ENCODE measurements around the gene LIG3.
"Not testable (repeated sequence)": the region's sequence is repeated elsewhere in the genome, so short reads cannot be mapped to it uniquely, and the experiment has no call there.

DNA sequence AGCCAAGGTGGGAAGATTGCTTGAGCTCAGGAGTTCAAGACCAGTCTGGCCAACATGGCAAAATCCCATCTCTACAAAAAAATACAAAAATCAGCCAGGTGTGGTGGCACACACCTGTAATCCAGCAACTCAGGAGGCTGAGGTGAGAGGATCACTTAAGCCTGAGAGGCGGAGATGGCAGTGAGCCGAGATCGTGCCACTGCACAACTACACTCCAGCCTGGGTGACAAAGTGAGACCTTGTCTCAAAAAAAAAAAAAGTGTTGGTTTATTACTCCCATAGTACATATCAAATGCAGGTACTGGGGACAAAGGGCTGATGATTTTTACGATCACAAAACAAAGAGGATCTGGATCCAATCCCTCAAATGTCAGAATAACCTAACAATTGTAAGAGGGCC, 47.8 kb downstream of the LIG3 start:
- not testable (repeated sequence) for TF ChIP-seq PPARA (CRISPR knock-in tag; IDR thresholded peaks at IDR 0.05; ENCODE audit: borderline replicate concordance); ZFP3 (CRISPR knock-in tag; IDR thresholded peaks at IDR 0.05); ESRRG (CRISPR knock-in tag; IDR thresholded peaks at IDR 0.05); ZC3H10 (CRISPR knock-in tag; IDR thresholded peaks at IDR 0.05); ZNF70 (CRISPR knock-in tag; IDR thresholded peaks at IDR 0.05); SNAI2 (CRISPR knock-in tag; IDR thresholded peaks at IDR 0.05)
- TF ChIP-seq, protein P1, sequence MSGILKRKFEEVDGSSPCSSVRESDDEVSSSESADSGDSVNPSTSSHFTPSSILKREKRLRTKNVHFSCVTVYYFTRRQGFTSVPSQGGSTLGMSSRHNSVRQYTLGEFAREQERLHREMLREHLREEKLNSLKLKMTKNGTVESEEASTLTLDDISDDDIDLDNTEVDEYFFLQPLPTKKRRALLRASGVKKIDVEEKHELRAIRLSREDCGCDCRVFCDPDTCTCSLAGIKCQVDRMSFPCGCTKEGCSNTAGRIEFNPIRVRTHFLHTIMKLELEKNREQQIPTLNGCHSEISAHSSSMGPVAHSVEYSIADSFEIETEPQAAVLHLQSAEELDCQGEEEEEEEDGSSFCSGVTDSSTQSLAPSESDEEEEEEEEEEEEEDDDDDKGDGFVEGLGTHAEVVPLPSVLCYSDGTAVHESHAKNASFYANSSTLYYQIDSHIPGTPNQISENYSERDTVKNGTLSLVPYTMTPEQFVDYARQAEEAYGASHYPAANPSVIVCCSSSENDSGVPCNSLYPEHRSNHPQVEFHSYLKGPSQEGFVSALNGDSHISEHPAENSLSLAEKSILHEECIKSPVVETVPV (CRISPR knock-in tag; IDR thresholded peaks at IDR 0.05): not testable (repeated sequence)
- TF ChIP-seq, protein P2, sequence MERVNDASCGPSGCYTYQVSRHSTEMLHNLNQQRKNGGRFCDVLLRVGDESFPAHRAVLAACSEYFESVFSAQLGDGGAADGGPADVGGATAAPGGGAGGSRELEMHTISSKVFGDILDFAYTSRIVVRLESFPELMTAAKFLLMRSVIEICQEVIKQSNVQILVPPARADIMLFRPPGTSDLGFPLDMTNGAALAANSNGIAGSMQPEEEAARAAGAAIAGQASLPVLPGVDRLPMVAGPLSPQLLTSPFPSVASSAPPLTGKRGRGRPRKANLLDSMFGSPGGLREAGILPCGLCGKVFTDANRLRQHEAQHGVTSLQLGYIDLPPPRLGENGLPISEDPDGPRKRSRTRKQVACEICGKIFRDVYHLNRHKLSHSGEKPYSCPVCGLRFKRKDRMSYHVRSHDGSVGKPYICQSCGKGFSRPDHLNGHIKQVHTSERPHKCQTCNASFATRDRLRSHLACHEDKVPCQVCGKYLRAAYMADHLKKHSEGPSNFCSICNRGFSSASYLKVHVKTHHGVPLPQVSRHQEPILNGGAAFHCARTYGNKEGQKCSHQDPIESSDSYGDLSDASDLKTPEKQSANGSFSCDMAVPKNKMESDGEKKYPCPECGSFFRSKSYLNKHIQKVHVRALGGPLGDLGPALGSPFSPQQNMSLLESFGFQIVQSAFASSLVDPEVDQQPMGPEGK (CRISPR knock-in tag; IDR thresholded peaks at IDR 0.05; ENCODE audit: borderline replicate concordance): not testable (repeated sequence)
